MG63 (cell line): ENCODE results near the gene IRX4. TPM values are rescaled to one million over a fixed set of nuclear protein-coding genes. Genes with fewer than 3 reads are reported as not detected.

Source experiments
- DNase-seq: peaks from one replicate; pipeline ENCODE4 v3.0.0-alpha.2; 2020
- H3K27me3 ChIP-seq: fragments of 250-450 bp; sonication (Bioruptor Pico); 2 replicates; pipeline ENCODE4 v1.5.1; 2020; ENCODE audit warnings: mild to moderate bottlenecking, moderate library complexity
- H3K36me3 ChIP-seq: fragments of 250-450 bp; sonication (Bioruptor Pico); 2 replicates; pipeline ENCODE4 v1.5.1; 2020; ENCODE audit warnings: mild to moderate bottlenecking, moderate library complexity
- H3K4me3 ChIP-seq: fragments of 250-450 bp; sonication (Bioruptor Pico); 2 replicates; pipeline ENCODE4 v1.5.1; 2020; ENCODE audit warnings: mild to moderate bottlenecking, moderate library complexity
- H3K9me3 ChIP-seq: fragments of 250-450 bp; sonication (Bioruptor Pico); 2 replicates; pipeline ENCODE4 v1.5.1; 2020; ENCODE audit warnings: mild to moderate bottlenecking, moderate library complexity
- total RNA-seq: library from RNA; depleted of rRNA; stranded (reverse); fragments of >200 nt; shearing (Covaris generic); gene quantifications from 2 replicates; pipeline ENCODE4 v1.2.3, GENCODE V29; 2014; ENCODE audit warnings: low replicate concordance

Gene IRX4
- total RNA-seq, 1 experiment from 2014 or later = 0.66 TPM

DNA sequence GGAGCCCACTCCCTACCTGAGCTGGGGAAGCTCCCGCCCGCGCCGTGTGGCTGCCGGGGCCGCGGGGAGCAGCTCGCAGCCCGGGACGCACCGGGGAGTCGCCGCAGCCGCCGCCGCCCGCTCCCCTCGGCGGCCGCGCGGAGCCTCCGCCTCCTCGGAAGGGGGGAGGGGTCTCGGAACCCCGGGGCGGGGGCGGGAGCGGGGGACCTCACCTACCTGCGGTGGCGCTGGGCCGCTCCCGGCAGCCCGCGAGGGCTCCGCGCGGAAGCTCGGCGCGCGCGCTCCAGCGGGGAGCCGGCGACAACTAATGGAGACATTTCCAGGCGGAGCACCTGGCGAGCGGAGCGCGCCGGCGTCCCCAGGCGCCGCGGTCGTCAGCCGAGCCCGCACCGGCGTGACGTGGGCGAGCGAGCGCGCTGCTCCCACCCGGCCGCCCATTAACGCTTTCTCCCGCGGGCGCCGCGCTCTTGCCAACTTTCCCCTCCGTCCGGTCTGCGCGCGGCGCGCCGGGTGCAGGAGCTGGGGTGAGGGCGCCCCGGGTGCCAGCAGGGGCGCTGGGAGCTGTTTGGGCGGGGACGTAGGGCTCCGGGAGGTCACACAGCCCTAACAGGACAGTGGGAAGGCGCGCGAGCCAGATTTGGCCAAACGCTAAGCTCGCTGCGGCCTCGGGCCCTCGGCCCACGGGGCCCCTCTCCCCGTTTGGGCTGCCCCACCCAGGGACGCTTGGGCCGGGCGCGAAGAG, 4.3 kb upstream of the IRX4 start:
- Histone ChIP-seq H3K9me3 (peaks cover 14% of the 10 kb centered on the region), H3K27me3 (peaks cover 19% of the 10 kb centered on the region), H3K4me3 (no peak overlapping the region; the same call in 1 of the 2 replicates), H3K36me3 (no peaks in the 10 kb centered on the region)
- DNase-seq = peak; percentile 16

DNA sequence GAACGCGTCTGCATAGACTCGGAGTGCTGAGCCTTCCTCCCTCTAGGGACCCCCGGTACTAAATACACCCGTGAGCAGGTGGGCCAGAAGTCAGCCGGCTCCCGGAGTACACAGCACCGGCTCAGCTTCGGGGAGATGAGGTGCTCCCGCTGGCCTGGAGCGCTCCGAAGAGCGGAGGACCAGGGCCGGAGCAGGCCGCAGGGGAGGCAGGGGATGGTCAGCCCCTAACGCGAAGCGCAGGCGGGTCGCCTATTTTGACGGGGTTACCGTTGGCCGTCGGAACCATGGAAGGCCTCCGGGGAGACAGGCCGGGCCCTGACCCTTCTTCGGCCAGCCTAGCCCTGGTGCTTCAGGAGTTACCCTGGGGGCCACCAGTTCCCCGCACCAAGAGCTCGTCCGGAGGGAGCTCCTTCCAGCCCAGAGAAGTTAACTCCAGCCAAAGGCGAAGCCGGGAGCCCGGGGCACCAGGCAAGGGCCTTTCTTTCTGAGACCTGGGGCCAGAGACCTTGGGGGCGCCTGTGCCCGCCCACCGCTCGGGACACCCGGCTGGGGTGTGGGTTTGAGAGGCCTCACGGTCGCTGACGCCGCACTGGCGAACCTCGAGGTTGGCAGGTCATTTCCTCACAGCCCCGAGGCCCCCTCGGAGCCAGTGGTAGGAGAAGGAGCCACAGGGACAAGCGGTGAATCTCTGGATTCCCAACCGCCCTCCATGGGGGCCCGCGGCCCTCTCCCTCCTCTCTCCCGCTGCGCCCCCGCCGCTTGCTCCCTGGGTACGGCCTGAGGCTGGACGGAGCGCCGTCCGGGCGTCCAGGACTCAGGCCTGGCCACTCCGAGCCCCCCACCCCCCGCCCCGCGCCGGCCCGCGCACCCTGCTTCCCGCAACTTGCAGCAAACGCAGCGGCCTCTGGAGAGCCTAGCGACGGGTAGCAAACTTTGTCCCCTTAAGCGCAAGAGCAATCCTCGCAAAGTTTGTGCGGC, 3.4 kb upstream of the IRX4 start:
- Histone ChIP-seq H3K36me3 (no peaks in the 10 kb centered on the region), H3K9me3 (peaks cover 14% of the 10 kb centered on the region), H3K4me3 (no peak overlapping the region; the same call in 1 of the 2 replicates), H3K27me3 (peaks cover 19% of the 10 kb centered on the region)
- DNase-seq = peak; percentile 4

DNA sequence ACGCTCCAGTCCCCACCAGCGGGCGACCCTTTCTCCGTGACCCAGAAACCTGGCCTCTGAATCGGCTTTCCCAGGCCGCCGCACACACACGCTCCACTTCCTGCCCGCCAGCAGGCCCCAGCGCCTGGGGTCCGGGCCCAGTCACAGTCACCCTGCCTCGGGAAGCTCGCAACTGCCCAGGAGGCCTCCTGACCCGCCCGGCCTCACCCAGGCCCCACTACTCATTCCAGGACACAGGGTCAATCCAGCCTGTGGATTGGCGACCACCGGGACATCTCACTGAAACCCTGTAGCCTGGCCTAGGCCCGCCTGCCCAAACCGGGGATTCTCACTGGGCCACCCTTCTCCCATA, 2.7 kb upstream of the IRX4 start:
- Histone ChIP-seq H3K4me3 (no peak overlapping the region), H3K36me3 (no peaks in the 10 kb centered on the region), H3K27me3 (peaks cover 19% of the 10 kb centered on the region), H3K9me3 (peaks cover 14% of the 10 kb centered on the region)
- DNase-seq = no peak

DNA sequence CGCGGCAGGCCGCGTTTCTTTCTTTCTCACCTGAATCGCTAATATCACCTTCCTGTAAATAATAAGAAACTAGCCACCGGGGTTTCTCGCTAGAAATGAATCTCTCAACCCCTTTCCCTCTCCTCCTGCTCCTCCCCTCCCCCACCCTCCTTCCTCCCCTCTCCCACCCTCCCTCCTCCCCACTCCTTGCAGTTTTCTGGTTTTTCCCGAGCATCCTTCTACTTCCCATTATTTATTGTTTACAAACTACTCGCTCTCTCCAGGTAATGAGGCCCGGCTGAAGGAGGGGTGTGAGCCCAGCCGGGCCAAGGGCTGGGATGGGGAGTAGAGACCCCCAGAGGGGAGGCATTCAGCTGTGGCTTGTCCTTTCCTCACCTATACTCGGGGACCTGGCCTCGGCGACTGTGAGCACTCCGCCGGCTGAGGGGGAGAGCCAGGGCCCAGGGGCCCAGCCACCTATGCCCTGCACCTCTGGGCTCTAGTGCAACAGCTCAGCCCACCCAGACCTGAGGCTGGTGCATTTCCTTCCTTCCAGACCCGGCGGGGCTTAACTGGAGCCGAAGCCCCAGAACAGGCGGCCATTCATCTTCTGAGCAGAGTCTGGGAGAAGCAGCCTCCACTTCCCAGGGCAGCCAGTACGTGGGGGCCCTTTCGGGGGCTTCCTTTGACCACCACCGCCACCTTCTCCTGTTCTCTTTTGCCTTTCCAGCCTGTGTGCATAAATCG, 2.1 kb upstream of the IRX4 start:
- peaks cover 19% of the 10 kb centered on the region for H3K27me3 ChIP-seq
- DNase-seq = no peak

GRCh38 chr5:1883925-1884677, 1.4 kb upstream of the IRX4 start:
- Histone ChIP-seq H3K36me3 (no peaks in the 10 kb centered on the region), H3K4me3 (no peak overlapping the region), H3K9me3 (peaks cover 14% of the 10 kb centered on the region), H3K27me3 (peaks cover 19% of the 10 kb centered on the region)
- no peak for DNase-seq

More for the DNA sequence above, 2.1 kb upstream of the IRX4 start:
- H3K36me3 ChIP-seq = no peaks in the 10 kb centered on the region
- H3K9me3 ChIP-seq = peaks cover 14% of the 10 kb centered on the region
- no peak overlapping the region for H3K4me3 ChIP-seq

GRCh38 chr5:1883120-1883924, 597 bp upstream of the IRX4 start:
- DNase-seq = peak; percentile 0
- Histone ChIP-seq H3K9me3 (peaks cover 14% of the 10 kb centered on the region), H3K36me3 (no peaks in the 10 kb centered on the region), H3K4me3 (peak overlapping the region; percentile 20; the same call in 1 of the 2 replicates), H3K27me3 (peaks cover 19% of the 10 kb centered on the region)

DNA sequence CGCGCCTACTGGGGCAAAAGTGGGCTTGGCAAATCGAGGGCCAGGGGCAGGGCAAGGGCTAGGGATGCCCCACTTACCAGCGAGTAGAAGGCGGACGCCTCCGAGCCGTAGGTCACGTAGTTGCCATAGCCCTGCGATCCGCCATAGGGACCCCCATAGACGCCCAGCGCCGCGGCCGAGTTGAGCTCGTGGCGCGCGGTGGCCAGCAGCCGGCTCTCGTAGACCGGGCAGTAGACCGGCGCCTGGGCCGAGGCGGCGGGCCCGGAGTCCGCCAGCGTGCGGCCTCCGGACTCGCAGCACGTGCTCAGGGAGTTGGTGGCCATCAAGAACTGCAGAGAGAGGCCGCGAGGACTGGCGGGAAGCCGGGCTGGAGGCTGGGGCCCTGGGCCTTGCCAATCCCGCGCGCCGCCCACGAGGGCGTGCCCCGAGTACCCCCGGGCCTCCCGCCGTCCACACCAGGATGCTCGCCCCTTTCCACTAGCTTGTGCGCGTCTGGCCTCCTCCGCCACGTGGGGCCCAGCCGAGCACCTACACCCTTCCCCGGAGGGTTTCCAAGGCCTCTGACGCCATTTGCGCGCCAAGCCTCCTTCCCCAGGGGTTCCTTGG, 891 bp downstream of the IRX4 start:
- no peak for DNase-seq
- H3K9me3 ChIP-seq = peaks cover 14% of the 10 kb centered on the region
- no peak overlapping the region for H3K4me3 ChIP-seq
- no peaks in the 10 kb centered on the region for H3K36me3 ChIP-seq
- peaks cover 19% of the 10 kb centered on the region for H3K27me3 ChIP-seq

DNA sequence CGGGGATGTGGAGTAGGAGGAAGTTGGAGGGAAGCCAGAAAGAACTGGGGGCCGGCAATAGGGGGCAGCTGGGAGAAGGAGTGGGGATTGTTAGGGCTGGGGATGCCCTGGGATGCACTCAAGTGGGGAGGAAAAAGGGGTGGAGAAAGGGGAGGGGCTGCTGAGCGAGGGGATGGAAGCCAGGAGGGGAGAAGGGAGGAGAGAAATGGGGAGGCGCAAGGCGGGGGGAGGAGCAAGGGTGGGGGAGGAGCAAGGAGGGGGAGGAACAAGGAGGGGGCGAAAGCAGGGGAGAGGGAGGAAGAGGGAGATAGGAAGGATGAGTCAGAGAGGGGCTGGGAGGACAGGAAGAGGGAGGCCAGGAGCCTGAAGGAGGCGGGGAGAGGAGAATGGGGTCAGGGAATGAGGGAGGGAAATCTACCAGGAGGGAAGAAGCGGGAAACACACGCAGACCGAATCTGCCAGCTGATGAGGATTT, 1.6 kb downstream of the IRX4 start:
- peak; percentile 56 for DNase-seq
- H3K9me3 ChIP-seq = peaks cover 9% of the 10 kb centered on the region
- H3K4me3 ChIP-seq = no peak overlapping the region
- H3K36me3 ChIP-seq = no peaks in the 10 kb centered on the region
- H3K27me3 ChIP-seq = peaks cover 15% of the 10 kb centered on the region

GRCh38 chr5:1880377-1881025, 2.2 kb downstream of the IRX4 start:
- peaks cover 21% of the 10 kb centered on the region for H3K27me3 ChIP-seq
- H3K9me3 ChIP-seq = peaks cover 6% of the 10 kb centered on the region
- DNase-seq = no peak
- no peaks in the 10 kb centered on the region for H3K36me3 ChIP-seq
- no peak overlapping the region for H3K4me3 ChIP-seq

DNA sequence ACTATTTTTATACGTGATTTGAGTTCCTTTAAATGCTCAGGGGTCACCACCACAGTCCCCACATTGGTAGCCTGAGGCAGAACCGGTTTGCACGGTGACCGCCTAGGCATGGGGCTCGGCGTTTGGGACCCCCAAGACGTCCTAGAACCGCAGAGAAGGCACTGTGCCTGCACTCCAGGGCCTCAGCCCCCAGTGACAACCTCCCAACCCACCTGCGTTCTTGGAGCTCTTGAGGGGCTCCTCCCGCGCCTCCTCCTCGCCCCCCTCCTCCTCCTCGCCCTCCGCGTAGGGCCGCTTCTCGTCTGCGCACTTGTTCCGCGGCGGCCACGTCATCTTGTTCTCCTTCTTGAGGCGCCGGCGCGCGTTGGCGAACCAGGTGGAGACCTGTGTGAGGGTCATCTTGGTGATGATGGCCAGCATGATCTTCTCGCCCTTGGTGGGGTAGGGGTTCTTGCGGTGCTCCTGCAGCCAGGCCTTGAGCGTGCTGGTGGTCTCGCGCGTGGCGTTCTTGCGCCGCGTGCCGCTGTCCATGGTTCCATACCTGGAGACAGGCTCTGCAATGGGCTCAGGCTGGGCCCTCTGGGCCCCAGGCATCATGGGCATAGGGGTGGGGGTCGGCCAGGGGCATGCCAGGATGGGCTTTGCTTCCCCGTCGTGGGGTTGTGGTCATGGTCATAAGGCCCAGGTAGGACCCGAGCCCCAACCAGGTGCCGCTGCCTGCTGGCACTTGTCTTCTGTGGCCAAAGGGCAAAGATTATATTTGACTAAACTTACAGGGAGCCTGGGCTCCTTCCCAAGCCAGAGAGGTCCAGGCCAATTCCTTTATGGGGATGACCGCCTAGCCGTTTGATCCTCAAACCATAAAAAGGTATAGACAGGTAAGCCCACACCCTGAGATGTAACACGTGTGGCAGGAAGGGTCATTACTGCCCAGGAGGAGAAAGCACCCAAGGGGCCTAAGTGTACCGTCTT, 3.1 kb downstream of the IRX4 start:
- no peak for DNase-seq
- H3K27me3 ChIP-seq = peaks cover 25% of the 10 kb centered on the region
- no peak overlapping the region for H3K4me3 ChIP-seq
- peaks cover 6% of the 10 kb centered on the region for H3K9me3 ChIP-seq
- H3K36me3 ChIP-seq = no peaks in the 10 kb centered on the region

DNA sequence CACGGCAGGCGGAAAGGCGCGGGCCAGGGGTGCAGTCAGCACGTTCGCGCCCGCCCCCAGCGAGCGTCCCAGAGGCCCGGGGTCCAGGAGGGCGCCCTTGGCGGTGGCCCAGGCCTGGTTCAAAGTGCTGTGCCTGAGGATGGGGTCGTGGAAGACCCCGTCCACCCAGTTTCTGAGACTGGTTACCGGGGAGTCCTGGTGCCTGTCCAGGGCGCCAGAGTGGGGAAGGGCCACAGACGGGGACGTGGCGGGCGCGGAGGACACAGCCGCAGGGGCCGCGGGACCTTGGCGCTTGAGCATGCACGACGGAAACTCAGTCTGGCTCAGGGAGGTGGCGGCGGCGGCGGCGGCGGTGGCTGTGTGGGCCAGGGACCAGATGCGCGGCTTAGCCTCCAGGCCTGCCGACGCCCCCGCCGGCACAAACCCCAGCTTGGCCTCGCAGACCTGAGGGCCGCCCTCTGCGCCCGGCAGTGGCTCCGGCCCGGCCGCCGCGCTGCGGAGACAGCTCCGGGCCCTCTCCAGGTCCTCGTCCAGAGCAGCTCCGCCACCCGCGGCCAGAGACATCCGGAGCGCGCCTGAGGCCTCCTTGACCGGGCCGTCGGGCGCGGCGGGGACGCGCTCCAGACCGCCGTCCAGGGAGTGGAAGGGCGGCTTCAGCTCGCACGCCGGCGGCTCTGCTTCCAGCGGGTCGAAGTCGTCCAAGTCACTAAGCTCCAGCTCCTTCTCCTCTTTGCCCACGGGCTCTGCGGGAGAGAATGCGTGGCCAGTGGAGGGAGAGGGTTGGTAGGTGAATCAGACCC, 4.5 kb downstream of the IRX4 start:
- DNase-seq = no peak
- Histone ChIP-seq H3K36me3 (no peaks in the 10 kb centered on the region), H3K27me3 (peaks cover 21% of the 10 kb centered on the region), H3K9me3 (no peaks in the 10 kb centered on the region; the same call in none of the 2 replicates), H3K4me3 (no peak overlapping the region)

- DNase-seq = no peak
- Histone ChIP-seq H3K9me3 (no peaks in the 10 kb centered on the region; the same call in 1 of the 2 replicates), H3K36me3 (no peaks in the 10 kb centered on the region), H3K4me3 (no peak overlapping the region), H3K27me3 (peaks cover 14% of the 10 kb centered on the region)
Measured at GRCh38 chr5:1877103-1878049, 5.3 kb downstream of the IRX4 start.
